HG02852 (cell line): ENCODE results near the gene SAP130.

Experiments
- ATAC-seq: cut with Tn5 transposase; IDR thresholded peaks from one replicate; pipeline ENCODE4 v1.9.1; 2021; ENCODE audit warnings: mild to moderate bottlenecking, moderate library complexity; ENCODE audit not compliant: unreplicated experiment

The SAP130 gene

DNA sequence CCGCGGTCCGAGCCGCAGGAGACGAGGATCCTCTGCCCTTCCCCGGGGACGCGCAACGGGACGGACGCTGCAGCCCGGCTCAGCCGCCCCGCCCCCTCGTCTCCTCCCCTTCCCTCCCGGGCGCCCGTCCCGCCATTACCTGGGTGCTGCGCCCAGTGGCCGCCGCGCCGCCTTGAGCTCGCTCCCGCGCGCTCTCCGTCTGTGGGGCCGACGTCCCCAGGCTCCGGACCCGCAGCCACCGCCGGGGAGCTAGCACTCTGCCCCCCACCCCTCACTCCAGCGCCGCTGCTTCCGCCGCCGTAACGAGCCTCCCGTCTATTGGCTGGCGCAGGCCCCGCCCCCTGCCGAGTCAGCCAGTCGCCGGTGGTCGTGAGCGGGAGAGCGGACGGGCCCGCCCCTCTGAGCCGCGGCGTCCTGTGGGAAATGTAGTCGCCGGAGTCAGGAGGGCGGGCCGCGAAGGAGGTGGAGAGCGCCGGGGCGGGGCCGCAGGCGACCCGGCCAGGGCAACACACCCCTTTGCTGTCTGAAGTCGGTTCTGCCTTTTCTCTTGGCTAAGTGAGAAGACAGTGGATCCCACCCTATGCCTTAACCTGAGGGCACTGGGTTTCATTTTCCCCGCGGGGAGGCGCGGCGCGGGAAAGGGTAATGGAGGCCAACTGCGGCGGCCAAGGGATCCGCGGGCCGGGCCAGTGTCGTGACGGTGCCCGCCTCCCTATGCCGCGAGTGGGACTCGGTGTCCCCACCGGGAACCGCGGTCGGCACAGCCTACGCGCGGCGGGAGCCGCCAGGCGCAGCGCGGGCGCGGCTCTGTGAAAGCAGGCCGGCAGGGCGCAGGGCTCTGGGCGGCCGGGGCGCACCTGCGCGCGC lies at the start of gene SAP130:
Gene SAP130, minus strand, starts transcription at position 259 of the 867 bp plus-strand sequence. CDS start 1,767 bp downstream, outside the sequence.
- peak; percentile 81 for ATAC-seq

DNA sequence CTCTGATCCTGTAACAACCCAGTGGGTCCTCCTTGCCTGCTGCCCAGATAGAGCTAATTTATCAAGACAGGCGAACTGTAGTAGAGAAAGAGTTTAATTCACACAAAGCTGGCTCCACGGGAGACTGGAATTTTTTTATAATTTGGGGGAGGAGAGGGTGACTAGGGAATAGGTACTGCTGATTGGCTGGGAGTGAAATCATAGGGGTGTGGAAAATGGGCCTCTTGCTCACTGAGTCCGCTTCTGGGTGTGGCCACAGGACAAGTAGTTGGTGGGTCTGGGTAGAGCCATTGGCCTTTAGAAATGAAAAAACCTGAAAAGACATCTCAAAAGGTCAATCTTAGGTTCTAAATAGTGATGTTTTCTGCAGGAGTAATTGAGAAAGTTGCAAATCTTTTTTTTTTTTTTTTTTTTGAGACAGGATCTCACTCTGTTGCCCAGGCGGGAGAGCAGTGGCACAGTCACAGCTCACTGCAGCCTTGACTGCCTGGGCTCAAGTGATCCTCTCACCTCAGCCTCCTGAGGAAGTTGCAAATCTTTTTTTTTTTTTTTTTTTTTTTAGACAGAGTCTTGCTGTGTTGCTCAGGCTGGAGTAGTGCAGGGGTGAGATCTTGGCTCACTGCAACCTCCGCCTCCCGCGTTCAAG lies 48.7 kb upstream of the SAP130 start:
- no peak for ATAC-seq

DNA sequence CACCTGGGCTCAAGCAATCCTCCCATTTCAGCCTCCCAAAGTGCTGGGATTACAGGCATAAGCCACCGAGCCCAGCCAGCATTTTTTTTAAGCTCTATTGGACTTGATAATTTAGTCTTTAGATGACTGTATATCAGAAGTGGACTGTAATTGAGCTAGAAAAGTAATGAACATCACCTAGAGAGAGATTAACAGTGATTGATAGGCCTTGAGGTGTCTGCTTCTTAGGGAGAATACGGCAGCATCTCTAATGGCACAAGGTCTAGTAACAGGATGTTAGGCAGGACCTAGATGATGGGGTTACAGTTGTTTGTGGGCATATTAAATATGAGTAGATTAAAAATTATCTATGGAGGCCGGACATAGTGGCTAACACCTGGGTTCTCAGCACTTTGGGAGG lies 45.4 kb upstream of the SAP130 start:
- ATAC-seq = no peak

DNA sequence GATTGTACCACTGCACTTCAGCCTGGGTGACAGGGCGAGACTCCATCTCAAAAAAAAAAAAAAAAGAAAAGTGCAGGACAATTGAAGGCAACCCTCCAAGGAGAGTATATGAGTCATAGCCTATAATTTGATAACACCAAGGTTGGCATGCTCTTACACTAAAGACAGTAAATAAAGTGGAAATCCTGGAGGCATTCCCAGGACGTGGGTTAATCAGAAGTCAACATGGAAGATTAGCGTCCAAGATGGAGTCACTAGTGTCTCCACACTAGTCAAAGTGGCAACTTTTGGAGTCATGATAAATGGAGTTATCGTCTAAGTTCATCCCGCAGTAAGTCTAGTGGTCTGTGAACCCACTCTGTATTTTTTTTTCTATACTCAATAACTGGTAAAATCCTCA lies 41.9 kb upstream of the SAP130 start:
- no peak for ATAC-seq

DNA sequence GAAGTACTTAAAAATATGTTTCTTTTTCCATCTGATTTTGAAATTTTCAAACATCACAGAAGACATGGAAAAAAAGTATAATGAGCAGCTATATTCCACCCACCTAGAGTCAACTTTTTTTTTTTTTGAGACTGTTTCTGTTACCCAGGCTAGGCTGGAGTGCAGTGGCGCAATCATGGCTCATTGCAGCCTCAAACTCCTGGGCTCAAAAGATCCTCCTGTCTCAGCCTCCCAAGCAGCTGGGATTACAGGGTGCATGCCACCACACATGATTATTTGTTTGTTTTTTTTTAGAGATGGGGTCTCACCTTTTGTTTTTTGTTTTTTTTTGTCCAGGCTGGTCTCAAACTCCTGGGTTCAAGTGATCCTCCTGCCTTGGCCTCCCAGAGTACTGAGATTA lies 36.5 kb upstream of the SAP130 start:
- ATAC-seq = no peak

DNA sequence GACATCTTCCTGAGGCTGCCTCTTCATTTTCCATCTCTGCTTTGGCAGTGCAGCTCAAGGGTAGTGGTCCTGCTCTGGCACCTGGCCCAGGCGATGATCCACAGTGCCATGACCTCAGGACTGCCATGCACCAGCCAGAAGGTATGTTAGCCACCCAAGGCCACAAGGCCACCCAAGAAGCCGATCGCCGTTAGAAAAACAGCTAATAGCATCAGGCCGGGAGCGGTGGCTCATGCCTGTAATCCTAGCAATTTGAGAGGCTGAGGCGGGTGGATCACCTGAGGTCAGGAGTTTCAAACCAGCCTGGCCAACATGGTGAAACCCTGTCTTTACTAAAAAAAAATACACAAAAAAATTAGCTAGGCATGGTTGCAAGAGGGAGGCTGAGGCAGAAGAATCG lies 34.7 kb upstream of the SAP130 start:
- ATAC-seq = no peak

DNA sequence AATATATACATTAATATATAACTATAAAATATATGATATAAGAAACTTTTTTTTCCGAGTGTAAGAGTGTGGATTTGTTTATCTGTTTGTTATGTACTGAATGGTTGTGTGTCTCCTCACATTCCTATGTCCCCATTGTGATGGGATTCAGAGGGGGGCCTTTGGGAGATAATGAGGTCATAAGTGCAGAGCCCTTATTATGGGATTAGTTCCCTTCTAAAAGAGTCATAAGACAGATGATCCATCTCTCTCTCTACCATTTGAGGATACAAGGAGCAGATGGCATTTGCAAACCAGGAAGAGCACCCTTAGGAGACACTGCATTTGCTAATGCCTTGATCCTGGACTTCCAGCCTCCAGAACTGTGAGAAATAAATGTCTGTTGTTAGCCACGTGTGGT lies 30.3 kb upstream of the SAP130 start:
- no peak for ATAC-seq

DNA sequence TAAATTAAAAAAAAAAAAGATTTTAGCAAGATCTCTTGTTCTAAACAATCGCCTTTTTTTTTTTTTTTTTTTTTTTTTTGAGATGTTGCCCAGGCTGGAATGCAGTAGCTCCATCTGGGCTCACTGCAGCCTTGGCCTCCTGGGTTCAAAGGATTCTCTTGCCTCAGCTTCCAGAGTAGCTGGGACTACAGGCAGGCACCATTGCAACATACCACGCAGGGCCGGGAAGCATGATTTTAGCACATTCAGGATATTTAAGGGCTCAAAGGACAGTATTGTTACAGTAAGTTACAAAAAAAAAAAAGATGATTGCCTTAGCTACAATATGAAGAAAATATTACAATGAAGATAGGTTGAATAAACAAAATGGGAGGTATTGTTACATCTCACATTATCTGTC lies 29.5 kb upstream of the SAP130 start:
- ATAC-seq = no peak

DNA sequence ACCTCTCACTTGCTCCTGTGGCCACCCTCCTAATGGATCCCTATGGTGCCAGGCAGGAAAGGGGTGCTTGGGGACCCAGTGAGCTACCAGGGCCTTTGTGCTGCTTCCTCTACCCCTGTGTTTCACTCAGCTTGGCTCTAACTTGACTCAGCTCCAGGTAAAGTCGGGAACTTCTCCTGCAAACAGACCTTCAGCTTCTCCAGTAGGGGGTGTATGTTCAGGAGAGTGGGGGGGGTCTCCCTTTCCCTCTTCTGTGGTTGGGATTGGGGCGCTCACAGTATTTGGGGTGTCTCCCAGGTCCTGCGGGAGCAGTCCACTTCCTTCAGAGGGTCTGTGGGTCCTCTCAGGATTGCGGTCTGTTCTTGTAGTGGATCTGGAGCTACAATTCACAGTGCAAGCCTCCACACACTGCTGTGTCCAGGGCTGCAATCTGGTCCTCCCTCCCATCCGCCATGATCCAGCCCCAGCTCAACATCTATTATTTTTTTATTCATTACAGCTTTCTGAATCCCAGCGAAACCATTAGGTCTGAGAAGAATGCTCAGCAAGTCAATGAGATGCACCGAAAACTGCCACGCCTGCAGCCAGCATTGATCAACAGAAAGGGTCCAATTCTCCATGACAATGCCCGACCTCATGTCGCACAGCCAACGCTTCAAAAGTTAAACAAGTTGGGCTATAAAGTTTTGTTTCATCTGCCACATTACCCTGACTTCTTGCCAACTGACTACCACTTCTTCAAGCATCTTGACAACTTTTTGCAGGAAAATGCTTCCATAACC lies 26.4 kb upstream of the SAP130 start:
- ATAC-seq = no peak

DNA sequence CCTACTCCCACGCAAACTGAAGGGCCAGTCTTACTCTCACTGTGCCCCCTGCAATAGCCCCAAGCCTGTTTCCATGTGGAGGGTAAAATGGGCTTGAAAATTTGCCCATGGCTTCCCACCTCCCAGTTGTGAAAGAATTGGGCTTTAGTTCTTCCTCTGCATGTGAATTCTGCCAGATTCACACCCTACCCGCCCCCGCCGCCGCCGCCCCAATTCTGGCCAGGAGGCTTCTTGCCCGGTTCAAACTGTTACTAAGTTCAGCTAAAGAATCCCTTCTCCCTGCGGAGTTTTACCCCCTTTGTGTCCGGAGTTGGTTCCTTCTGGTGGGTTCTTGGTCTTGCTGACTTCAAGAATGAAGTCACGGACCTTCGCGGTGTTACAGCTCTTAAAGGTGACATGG lies 25.5 kb upstream of the SAP130 start:
- no peak for ATAC-seq

DNA sequence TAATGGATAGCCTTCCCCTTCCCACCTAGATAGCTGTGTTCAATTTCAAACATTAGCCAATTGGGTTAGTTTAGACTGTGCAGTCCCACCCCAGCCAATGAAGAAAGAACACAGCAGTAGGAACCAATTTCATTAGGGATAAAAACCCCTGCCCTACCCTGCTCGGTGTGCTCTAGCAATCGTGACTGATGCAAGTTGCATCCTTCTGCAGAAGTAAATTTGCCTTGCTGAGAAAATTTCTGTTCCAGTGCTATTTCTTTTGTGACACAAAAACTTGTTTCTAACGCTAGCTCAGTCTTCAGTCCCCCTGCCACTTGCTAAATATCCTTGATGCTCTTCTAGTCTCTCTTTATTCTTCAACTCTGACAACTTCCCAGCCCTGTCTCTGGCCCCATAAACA lies 15.2 kb upstream of the SAP130 start:
- no peak for ATAC-seq

DNA sequence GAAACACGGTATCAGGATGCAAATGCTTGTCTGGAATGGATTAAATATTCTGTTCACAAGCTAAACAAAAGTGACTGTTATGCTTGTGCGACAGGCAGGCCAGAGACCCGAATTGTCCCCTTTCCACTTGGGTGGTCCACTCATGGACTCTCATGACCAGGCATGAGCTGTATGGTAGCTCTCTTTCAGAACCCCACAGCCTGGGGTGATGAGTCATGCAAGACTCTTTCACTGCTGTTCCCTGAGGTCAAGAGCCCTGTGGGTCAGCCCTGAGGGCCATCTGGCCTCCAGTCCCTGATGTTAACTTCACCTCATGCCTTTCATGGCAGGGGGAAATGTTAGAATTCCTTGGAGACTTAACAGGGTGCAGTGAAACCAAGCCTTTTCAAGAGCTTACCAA lies 13.7 kb upstream of the SAP130 start:
- no peak for ATAC-seq

DNA sequence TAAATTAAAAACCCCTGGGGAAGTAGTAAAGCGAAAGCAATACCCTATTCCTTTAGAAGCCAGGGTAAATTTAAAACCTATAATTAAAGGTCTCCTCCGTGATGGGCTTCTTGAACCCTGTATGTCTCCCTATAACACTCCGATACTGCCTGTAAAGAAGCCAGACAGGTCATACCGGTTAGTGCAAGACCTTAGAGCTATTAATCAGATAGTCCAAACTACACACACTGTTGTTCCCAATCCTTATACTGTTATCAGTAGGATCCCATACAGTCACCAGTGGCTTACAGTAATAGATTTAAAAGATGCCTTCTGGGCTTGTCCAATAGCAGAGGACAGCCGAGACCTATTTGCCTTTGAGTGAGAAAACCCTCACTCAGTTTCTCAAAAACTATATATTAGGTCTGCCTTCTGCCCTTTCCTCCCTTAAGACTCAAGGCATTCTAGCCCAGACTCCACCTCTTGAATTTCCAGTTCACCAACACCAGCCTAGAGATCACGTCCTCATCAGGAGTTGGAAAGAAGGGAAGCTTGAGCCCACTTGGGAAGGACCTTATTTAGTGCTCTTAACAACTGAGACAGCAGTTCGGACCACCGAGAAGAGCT lies 12.4 kb upstream of the SAP130 start:
- ATAC-seq = no peak

DNA sequence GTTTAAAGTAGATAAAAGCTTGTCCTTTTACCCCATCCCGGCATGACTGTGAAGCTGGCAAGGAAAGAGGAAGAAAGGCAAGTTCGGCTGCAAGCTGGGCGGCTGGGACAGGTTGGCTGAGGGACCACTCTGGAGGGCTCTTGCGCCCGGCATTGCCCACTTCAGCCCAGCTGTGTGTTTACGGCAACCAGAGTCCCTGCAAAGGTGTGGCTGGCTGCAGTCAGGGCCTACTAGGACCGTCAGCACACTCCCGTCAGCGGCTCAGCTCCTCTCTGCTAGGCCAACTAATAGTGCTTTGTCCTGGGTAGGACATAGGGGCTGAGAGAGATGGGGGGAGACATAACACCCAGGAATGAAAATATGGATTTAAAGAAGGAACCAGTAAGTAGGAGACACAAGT lies 11.7 kb upstream of the SAP130 start:
- no peak for ATAC-seq

DNA sequence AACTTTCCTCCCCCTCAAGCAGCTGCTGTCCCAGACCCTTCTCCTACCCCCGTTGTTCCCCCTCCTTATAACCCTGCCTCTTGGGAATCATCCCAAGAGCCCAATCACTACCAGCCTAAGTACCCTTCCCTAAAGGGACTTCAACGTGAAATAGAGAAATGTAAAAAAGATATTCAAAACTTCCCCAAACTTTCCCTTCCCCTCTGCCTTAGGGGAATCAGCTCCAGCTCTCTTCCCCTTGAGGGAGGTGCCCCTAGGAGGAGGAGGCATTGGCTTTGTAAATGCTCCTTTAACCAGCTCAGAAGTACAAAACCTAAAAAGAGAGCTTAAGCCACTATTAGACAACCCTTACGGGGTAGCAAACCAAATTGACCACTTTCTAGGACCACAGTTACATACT lies 10.6 kb upstream of the SAP130 start:
- no peak for ATAC-seq

DNA sequence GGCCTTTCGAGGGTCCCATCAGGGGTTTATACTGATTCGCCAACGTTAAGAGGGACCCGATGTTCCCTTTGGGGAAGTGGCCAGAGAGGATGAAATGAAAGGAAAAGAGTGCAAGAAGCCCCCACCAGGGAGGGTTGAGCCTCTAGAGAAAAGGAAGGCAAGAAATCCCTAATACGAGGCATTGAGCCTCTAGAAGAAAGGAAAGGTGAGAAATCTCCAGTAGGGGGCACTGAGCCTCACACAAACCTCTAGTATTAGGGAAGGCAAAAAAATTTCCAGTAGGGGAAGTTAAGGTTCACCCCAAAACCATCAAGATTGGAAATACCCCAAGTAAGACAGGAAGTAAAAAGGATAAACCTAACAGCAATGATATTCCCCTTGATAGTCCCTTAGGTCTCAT lies 9.8 kb upstream of the SAP130 start:
- ATAC-seq = no peak

DNA sequence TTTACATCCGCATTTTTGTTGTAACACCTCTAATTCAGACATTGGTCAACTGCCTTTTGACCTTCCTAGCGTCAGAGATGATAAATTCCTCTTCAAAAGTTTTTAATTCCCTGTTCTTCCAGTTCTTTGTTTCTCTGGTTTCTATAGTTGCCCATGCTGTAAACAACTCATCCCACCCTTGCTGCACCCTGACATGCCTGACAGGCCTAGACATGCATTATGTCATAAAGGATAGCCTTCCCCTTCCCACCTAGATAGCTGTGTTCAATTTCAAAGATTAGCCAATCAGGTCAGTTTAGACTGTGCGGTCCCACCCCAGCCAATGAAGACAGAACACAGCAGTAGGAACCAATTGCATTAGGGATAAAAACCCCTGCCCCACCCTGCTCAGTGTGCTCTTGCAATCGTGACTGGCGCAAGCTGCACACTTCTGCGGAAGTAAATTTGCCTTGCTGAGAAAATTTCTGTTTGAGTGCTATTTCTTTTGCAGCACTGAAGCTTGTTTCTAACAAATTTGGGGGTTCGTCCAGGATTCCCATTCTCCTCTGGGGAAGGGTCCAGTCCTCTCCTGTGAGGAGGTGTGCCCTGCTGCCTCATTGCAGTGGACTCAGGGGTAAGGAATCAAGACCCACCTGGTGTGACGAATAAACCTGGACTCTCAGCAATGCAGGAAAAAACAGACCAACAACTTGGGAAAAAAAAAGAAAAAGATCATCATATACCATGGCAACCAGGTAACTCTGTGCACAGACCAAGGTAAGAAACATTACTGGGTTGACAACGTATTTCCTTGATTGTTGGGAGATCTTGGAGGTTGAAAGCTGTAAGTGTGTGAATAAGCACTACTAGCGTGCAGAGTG lies 9.1 kb upstream of the SAP130 start:
- ATAC-seq = no peak

DNA sequence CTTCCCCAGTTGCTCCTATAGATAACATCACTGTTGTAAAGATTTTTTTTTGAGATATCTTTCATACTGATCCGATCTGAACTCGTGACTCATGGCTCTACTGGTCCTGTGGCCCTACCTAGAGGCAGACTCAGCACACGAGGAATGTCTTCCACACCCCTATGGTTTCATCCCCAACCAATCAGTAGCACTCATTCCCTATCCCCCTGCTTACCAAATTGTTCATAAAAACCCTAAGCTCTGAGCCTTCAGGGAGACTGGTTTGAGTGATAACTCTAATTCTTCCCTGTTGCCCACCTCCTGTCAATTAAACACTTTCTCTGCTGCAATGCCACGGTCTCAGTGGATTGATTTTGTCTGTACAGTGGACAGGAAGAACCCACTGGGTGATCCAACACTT lies 4.2 kb upstream of the SAP130 start:
- no peak for ATAC-seq

DNA sequence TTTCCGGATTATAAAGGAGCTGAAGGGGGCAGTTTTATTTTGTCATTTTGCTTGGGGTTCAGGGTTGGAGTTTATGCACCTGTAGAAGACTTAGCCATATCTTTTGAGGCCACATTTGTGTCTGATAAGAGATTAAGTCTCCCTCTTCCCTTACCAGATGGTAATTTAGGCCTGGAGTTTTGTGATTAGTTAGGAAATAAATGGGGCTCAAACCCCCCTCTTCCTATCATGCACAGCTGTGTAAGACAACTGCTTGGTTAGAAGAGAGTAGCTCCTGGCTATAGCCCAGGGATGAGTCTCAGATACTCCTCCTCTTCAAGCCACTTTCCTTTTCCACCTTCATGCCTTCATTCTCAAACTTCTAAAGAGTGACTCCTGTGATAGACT lies 802 bp upstream of the SAP130 start:
- no peak for ATAC-seq

DNA sequence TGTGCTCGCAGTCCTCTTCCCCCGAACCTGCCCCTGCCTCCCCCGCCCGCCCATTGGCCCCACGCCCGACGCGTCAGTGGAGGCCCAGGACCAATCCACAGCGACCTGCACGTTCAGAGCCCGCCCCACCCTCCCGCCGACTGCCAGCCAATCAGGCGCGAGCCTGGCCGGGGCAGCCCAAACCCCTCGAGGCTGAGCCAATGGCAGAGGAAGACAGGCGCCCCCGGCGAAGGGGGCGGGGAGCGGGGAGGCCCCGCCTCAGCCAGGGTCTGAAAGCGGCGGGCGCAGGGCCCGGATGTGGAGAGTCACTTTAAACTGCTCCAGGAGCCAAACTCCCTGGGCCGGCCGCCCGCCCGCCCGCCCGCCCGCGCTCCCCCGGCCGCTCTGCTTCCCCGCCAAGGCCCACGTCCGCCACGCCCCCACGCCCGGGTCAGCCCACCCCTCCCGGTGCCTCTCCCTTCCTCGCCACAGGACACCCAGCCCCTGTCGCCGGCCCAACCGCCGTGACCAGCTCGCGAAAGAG lies 520 bp downstream of the SAP130 start:
- ATAC-seq = peak; percentile 82
